Gastroesophageal sphincter (tissue), 3 donors: ENCODE data around the gene TSPAN5.

Source experiments
- CTCF ChIP-seq, 4 experiments: fragments of 200-600 bp in 2 of 4; fragments of 450-650 bp in 2 of 4; sonication (generic) in 1 of 4; IDR thresholded peaks; one replicate each; pipeline ENCODE4 v1.5.1; 2017 to 2019; ENCODE audit warnings: antibody characterized with exemption in 4 of 4, mild to moderate bottlenecking in 2 of 4, moderate library complexity in 2 of 4
- EP300 ChIP-seq: sonication (generic); formaldehyde crosslinking; IDR thresholded peaks from one replicate; pipeline ENCODE4 v1.6.1; 2017; ENCODE audit warnings: antibody characterized with exemption, mild to moderate bottlenecking
- POLR2A ChIP-seq, 2 donors: fragments of 450-650 bp; IDR thresholded peaks; one replicate each; pipeline ENCODE4 v1.6.1; 2017; ENCODE audit warnings: antibody characterized with exemption in 2 of 2, mild to moderate bottlenecking in 2 of 2, moderate library complexity in 1 of 2

GRCh38 chr4:98674404-98675173 lies 16.2 kb upstream of the TSPAN5 start:
- TF ChIP-seq CTCF (IDR thresholded peaks at IDR 0.05): no peak
- TF ChIP-seq POLR2A (IDR thresholded peaks at IDR 0.05): no peak
- TF ChIP-seq EP300: no peak
